Tracheal epithelial cell (primary cell): Measurements from ENCODE around the gene WBP11. TPM values are rescaled to one million over a fixed set of nuclear protein-coding genes. Genes with fewer than 3 reads are reported as not detected.

ENCODE experiments used
- total RNA-seq: library from RNA; depleted of rRNA; stranded (reverse); fragments of >200 nt; gene quantifications from 2 replicates; pipeline ENCODE4 v1.2.1, GENCODE V29; 2014

WBP11 gene
- 3.9 and 10.2 TPM in 2 replicates for total RNA-seq

DNA sequence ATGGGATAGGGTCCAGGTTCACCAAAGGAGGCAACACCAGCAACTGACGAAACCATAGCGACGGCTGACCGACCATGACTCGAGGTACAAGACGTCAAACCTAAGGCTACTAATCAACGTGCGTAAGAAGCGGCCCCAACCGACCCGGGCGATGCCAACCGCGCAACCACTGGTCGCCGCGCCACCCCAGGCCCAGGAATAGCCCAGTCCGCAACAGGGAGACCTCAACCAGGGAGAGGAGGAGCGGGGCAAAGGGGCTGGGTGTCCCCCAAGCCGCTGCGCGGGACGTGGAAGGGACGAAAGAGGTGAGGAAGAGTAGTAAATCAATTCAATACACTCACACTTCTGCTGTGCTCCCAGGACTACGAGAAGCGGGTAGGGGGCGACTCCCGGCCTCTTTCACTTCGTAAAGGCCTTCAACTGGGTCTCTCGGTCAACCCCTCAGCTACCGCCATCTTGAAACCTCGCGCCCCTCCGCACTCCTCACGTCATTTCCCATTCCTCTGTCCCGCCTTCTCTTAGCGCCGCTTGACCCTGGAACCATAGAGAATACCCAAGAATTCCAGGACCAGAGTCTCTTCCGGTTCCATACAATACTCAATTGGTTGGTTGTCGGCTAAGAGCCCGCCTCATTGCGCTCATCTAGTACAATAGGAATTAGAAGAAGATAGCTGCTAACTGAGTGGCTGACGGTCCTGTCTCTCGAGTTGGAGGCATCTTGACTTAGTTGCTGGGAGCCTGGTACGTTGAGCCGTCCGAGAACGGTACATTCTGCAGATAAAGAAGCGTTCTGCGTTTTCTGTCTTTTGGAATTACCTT lies at the start of gene WBP11, which contains the start of gene C12orf60:
WBP11 (minus strand) TSS at position 468 of the 819 bp plus-strand sequence. CDS start 2,095 bp downstream, outside the sequence.
C12orf60 (plus strand) TSS at position 660 of the 819 bp plus-strand sequence. CDS start 19,266 bp downstream, outside the sequence.

DNA sequence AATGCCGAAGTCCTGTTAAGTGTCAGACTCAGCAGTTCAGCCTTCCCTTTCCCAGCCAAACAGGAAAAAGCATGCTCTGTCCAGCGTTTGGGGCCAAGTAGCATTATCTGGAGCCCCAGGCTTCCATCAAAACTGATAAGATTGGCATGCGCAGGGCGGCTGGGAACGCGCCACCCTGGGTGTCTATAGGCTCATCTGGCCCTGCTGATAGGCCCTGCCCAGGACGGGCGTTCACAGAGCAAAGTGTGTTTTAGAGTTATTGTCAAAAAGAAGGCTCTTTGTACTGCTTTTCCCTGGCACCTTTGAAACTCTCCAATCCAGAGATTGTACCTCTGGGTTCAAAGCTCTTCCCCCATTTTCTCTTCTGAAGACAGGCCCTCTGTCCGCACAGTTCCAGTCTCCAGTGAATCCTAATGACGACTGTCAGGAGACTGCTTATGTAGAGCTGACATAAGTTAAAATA lies 40.2 kb upstream of the WBP11 start, which contains the start of gene ART4:
ART4 (minus strand) TSS at position 102 of the 463 bp plus-strand sequence. CDS start 413 bp downstream, outside the sequence.

DNA sequence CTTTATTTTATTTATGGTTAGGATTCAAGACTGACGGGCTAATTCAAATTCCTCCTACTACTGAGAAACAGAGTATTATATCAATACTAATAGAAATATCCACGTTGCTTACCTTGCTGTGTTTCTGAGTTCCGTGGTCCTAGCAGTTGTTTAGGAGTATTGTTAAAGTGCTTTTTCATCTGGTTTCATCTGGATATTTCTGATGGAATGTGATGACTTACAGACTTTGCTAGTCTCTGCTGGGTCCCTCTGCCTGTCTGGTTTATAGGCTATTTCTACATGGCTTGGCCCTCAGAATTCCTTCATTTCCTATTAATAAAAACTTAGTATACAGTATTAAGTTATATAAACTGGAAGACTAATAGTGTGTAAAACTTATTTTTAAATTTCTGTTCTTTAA lies 10.7 kb upstream of the WBP11 start, which contains the start of gene SMCO3:
SMCO3 (minus strand) TSS at position 169 of the 400 bp plus-strand sequence. CDS start 7,502 bp downstream, outside the sequence.

Other genes with a start within 250 kb of the WBP11 start
- 2.8 and 3.1 TPM in 2 replicates for gene PLBD1, start 235.6 kb downstream of the WBP11 start, total RNA-seq
- gene GUCY2C, start 106.9 kb downstream of the WBP11 start, total RNA-seq = not detected in 2 replicates
- 2.6 and 2.7 TPM in 2 replicates for gene C12orf60, start 192 bp upstream of the WBP11 start, total RNA-seq
- gene SMCO3, start 10.7 kb upstream of the WBP11 start, total RNA-seq = not detected in 2 replicates
- gene ART4, start 40.0 kb upstream of the WBP11 start, total RNA-seq = 0.24 TPM in 1 of 2 replicates, not detected in the other
- gene MGP, start 82.4 kb upstream of the WBP11 start, total RNA-seq = under 0.01 TPM in 1 of 2 replicates, not detected in the other
- gene ERP27, start 135.1 kb upstream of the WBP11 start, total RNA-seq = 0.96 TPM in 1 of 2 replicates, not detected in the other
- gene ARHGDIB, start 158.1 kb upstream of the WBP11 start, total RNA-seq = 0.85 and 3.6 TPM in 2 replicates
- not detected in 2 replicates for gene PDE6H, start 169.6 kb upstream of the WBP11 start, total RNA-seq